PC-3 (cell line): ENCODE measurements around the gene CREBL2. TPM values are rescaled to one million over a fixed set of nuclear protein-coding genes. Genes with fewer than 3 reads are reported as not detected.

ENCODE experiments used
- ATAC-seq: fragments of 200-7000 bp; cut with Tn5 transposase; 2 replicates; pipeline ENCODE4 v1.9.1; 2020; ENCODE audit warnings: mild to moderate bottlenecking, moderate library complexity
- BruUV-seq: library from RNA; stranded (reverse); fragments of 400-500 nt; replicated peaks from 2 replicates; lab custom pipeline; 2021; lab: Mats Ljungman, UMichigan
- CTCF ChIA-PET: fragments of 300-600 bp; sonication (Branson Sonifier 250); formaldehyde crosslinking; loops from one replicate; lab custom pipeline; 2022; ENCODE audit warnings: antibody characterized with exemption; lab: Charles Lee
- POLR2A ChIA-PET: fragments of 300-600 bp; sonication (Branson Sonifier 250); formaldehyde crosslinking; loops from one replicate; lab custom pipeline; 2022; ENCODE audit warnings: antibody characterized with exemption; ENCODE audit not compliant: unreplicated experiment; lab: Charles Lee
- DNase-seq: peaks from one replicate; pipeline ENCODE4 v3.0.0-alpha.2; 2015
- H2AFZ ChIP-seq: fragments of 300-600 bp; sonication (generic); 2 replicates; pipeline ENCODE4 v1.6.0; 2016; ENCODE audit warnings: antibody characterized with exemption, low read length
- H3F3A ChIP-seq: fragments of 300-600 bp; sonication (generic); one replicate; pipeline ENCODE4 v1.6.0; 2017; ENCODE audit warnings: antibody characterized with exemption, low read length, control low read depth, mild to moderate bottlenecking; ENCODE audit not compliant: unreplicated experiment
- H3K27ac ChIP-seq: fragments of 300-600 bp; sonication (generic); 2 replicates; pipeline ENCODE4 v1.5.1; 2016; ENCODE audit warnings: mild to moderate bottlenecking, low read length
- H3K27me3 ChIP-seq: fragments of 300-600 bp; sonication (generic); 2 replicates; pipeline ENCODE4 v1.6.1; 2016; ENCODE audit warnings: low read length, mixed read lengths
- H3K36me3 ChIP-seq: fragments of 300-600 bp; sonication (generic); 2 replicates; pipeline ENCODE4 v1.6.1; 2016; ENCODE audit warnings: low read depth, mixed run types, low read length, mixed read lengths
- H3K4me1 ChIP-seq: fragments of 300-600 bp; sonication (generic); 2 replicates; pipeline ENCODE4 v1.5.1; 2016; ENCODE audit warnings: low read length; ENCODE audit not compliant: insufficient read depth
- H3K4me2 ChIP-seq: fragments of 300-600 bp; sonication (generic); 2 replicates; pipeline ENCODE4 v1.6.0; 2016; ENCODE audit warnings: low read length
- H3K4me3 ChIP-seq: fragments of 300-600 bp; sonication (generic); 2 replicates; pipeline ENCODE4 v1.5.1; 2016; ENCODE audit warnings: mild to moderate bottlenecking, low read length, mixed read lengths
- H3K79me2 ChIP-seq: fragments of 300-600 bp; sonication (generic); 2 replicates; pipeline ENCODE4 v1.6.1; 2017; ENCODE audit warnings: low read length, mixed read lengths
- H3K9ac ChIP-seq: fragments of 300-600 bp; sonication (generic); 2 replicates; pipeline ENCODE4 v1.6.0; 2016; ENCODE audit warnings: mild to moderate bottlenecking, low read length
- H3K9me2 ChIP-seq: fragments of 300-600 bp; sonication (generic); replicated peaks from 2 replicates; pipeline ENCODE4 v1.6.1; 2016; ENCODE audit warnings: mixed run types, low read length, mixed read lengths
- H3K9me3 ChIP-seq: fragments of 300-600 bp; sonication (generic); 2 replicates; pipeline ENCODE4 v1.6.1; 2016; ENCODE audit warnings: low read length, mixed read lengths
- H4K20me1 ChIP-seq: fragments of 300-600 bp; sonication (generic); 2 replicates; pipeline ENCODE4 v1.6.1; 2016; ENCODE audit warnings: low read length, mixed read lengths
- EZH2 ChIP-seq: fragments of 300-600 bp; sonication (generic); IDR thresholded peaks from one replicate; pipeline ENCODE4 v1.6.1; 2017; ENCODE audit warnings: antibody characterized with exemption, mild to moderate bottlenecking, low read length; ENCODE audit not compliant: unreplicated experiment
- EZH2phosphoT487 ChIP-seq: fragments of 300-600 bp; sonication (generic); IDR thresholded peaks from 2 replicates; pipeline ENCODE4 v1.6.1; 2018; ENCODE audit warnings: mild to moderate bottlenecking, antibody characterized with exemption, low read length, borderline replicate concordance
- intact Hi-C: fragments of 100-400 bp; cut with micrococcal nuclease; formaldehyde crosslinking; loops from 2 replicates; pipeline ENCODE4 v1.9.0; 2023
- total RNA-seq: library from RNA; depleted of rRNA; stranded (reverse); fragments of >200 nt; gene quantifications from 2 replicates; pipeline ENCODE4 v1.2.3, GENCODE V29; 2014
- TF ChIP-seq, protein P1 (sequence below): fragments of 300-600 bp; sonication (generic); conservative IDR thresholded peaks from 2 replicates; pipeline ENCODE4 v1.5.1; 2017; ENCODE audit warnings: antibody characterized with exemption, low read depth, mild to moderate bottlenecking, low read length

Gene CREBL2
- total RNA-seq, 1 experiment from 2014 or later: 14.2 TPM

DNA sequence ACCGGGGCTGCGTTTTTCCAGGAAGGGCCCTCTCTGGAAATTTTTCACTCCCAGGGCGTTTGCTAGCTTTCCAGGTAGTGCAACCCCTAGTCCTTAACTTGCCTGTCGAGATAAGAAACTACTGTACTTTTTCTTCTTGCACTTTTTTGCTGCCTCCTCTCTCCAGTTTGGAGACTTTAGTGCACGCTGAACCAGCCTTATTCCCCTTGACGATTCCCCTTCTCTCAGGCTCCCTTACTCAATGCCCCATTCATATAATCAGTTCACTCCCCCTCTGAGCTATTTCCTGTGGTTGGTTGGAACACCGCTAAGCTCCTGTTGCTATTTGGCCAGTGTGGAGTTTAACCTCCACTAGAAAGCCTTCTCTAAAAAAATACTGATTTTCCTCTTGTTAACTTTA lies 682 bp downstream of the CREBL2 start:
- intact Hi-C loops: loop anchor here (2.0 to 5.0 kb wide), 3 partner anchors 35 to 92 kb away; partner anchors contain the start of gene DUSP16
- TF ChIP-seq EZH2phosphoT487 (no peak), EZH2 (no peak)
- no TSS peak for BruUV-seq
- no peaks in the 10 kb centered on the region for H3F3A ChIP-seq
- POLR2A ChIA-PET: interaction anchor here (0.6 kb wide), 3 partner anchors 132 to 214 kb away, joined by 3 to 9 read pairs (median 6); no protein-coding TSS in a partner anchor
- H3K4me1 ChIP-seq: peaks cover 21% of the 10 kb centered on the region
- no peaks in the 10 kb centered on the region for H3K9me2 ChIP-seq
- CTCF ChIA-PET: no interaction called here
- peak overlapping the region; percentile 88 for H2AFZ ChIP-seq
- H3K36me3 ChIP-seq: no peaks in the 10 kb centered on the region
- peaks cover 22% of the 10 kb centered on the region for H3K79me2 ChIP-seq
- H4K20me1 ChIP-seq: no peaks in the 10 kb centered on the region
- peak overlapping the region; percentile 95 for H3K9ac ChIP-seq
- no peaks in the 10 kb centered on the region for H3K27me3 ChIP-seq
- H3K9me3 ChIP-seq: no peaks in the 10 kb centered on the region
- peak overlapping the region; percentile 95 for H3K27ac ChIP-seq
- H3K4me3 ChIP-seq: peak overlapping the region; percentile 86
- DNase-seq (peak; percentile 58), ATAC-seq (peak; percentile 53)
- peak overlapping the region; percentile 97 for H3K4me2 ChIP-seq

DNA sequence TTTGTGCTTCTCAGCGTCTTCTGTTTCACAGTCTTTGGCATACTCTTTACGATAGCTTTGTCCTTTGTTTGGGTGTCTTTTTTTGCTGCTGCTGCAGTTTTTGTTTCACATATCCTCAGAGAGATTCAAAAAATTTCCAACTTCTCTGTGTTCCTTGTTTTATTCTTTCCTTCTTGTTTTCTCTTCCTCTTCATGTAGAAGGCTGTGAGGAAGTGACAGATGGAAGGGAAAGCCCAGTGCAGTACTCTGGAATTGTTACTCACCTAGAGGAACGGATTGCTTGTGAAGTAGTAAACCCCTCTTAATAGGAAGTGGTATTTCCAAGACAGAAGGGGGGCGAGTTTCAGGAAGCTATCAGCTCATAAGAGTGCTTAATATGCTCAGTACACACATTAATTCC lies 1.7 kb downstream of the CREBL2 start:
- H3K4me1 ChIP-seq: peaks cover 17% of the 10 kb centered on the region
- intact Hi-C loops: loop anchor here (2.0 to 5.0 kb wide), 3 partner anchors 34 to 91 kb away; partner anchors contain the start of gene DUSP16
- H4K20me1 ChIP-seq: no peaks in the 10 kb centered on the region
- H3K27ac ChIP-seq: peak overlapping the region; percentile 95
- ChIA-PET CTCF (no interaction called here), POLR2A (no interaction called here)
- H3K4me2 ChIP-seq: peak overlapping the region; percentile 97
- no TSS peak for BruUV-seq
- peak overlapping the region; percentile 86 for H3K4me3 ChIP-seq
- no peaks in the 10 kb centered on the region for H3K36me3 ChIP-seq
- peak overlapping the region; percentile 95 for H3K9ac ChIP-seq
- peak; percentile 27 for DNase-seq
- peaks cover 22% of the 10 kb centered on the region for H3K79me2 ChIP-seq
- H3F3A ChIP-seq: no peaks in the 10 kb centered on the region
- no peaks in the 10 kb centered on the region for H3K9me2 ChIP-seq
- H3K27me3 ChIP-seq: no peaks in the 10 kb centered on the region
- peak overlapping the region; percentile 47 for H2AFZ ChIP-seq
- ATAC-seq: peak; percentile 5; the same call in 1 of the 2 replicates
- no peak for TF ChIP-seq EZH2
- no peak for TF ChIP-seq EZH2phosphoT487
- TF ChIP-seq, protein P1, sequence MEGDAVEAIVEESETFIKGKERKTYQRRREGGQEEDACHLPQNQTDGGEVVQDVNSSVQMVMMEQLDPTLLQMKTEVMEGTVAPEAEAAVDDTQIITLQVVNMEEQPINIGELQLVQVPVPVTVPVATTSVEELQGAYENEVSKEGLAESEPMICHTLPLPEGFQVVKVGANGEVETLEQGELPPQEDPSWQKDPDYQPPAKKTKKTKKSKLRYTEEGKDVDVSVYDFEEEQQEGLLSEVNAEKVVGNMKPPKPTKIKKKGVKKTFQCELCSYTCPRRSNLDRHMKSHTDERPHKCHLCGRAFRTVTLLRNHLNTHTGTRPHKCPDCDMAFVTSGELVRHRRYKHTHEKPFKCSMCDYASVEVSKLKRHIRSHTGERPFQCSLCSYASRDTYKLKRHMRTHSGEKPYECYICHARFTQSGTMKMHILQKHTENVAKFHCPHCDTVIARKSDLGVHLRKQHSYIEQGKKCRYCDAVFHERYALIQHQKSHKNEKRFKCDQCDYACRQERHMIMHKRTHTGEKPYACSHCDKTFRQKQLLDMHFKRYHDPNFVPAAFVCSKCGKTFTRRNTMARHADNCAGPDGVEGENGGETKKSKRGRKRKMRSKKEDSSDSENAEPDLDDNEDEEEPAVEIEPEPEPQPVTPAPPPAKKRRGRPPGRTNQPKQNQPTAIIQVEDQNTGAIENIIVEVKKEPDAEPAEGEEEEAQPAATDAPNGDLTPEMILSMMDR: no peak
- no peaks in the 10 kb centered on the region for H3K9me3 ChIP-seq

DNA sequence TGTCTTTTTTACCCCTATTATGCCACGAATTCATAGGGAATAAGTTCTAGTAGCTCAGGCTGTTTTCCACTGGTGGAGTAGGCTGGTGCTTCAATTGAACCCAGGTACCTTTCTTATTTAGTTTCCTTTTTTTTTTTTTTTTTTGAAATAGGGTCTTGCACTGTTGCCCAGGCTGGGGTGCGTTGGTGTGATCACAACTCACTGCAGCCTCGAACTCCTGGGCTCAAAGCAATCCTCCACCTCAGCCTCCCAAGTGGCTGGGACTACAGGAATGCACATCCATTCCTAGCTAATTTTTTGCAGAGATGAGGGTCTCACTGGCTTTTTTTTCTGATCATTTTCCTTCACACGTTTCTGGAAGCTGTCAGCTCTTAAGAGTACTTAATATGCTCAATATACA lies 2.7 kb downstream of the CREBL2 start:
- DNase-seq (no peak), ATAC-seq (no peak)
- H3K79me2 ChIP-seq: peaks cover 22% of the 10 kb centered on the region
- no peak overlapping the region for H3K9ac ChIP-seq
- no peak overlapping the region for H3K4me3 ChIP-seq
- H4K20me1 ChIP-seq: no peaks in the 10 kb centered on the region
- CTCF ChIA-PET: no interaction called here
- no peaks in the 10 kb centered on the region for H3K9me3 ChIP-seq
- peaks cover 14% of the 10 kb centered on the region for H3K4me1 ChIP-seq
- no peaks in the 10 kb centered on the region for H3K36me3 ChIP-seq
- POLR2A ChIA-PET: no interaction called here
- no peaks in the 10 kb centered on the region for H3K27me3 ChIP-seq
- BruUV-seq: no TSS peak
- TF ChIP-seq, protein P1: no peak
- TF ChIP-seq EZH2 (no peak), EZH2phosphoT487 (no peak)
- no peak overlapping the region for H3K27ac ChIP-seq
- intact Hi-C loops: loop anchor here (5.0 kb wide), 2 partner anchors 33 to 52 kb away; partner anchors contain the start of gene DUSP16
- H3K4me2 ChIP-seq: no peak overlapping the region
- no peaks in the 10 kb centered on the region for H3F3A ChIP-seq
- no peak overlapping the region for H2AFZ ChIP-seq
- no peaks in the 10 kb centered on the region for H3K9me2 ChIP-seq
